ENCODE data around the gene LINC00632. TPM values are rescaled to one million over a fixed set of nuclear protein-coding genes. Genes with fewer than 3 reads are reported as not detected.

Gene LINC00632
- total RNA-seq (2022; extraction: Qiagen RNA extraction): 1.2 to 2.0 TPM (median 1.5 TPM) in 5 replicates

DNA sequence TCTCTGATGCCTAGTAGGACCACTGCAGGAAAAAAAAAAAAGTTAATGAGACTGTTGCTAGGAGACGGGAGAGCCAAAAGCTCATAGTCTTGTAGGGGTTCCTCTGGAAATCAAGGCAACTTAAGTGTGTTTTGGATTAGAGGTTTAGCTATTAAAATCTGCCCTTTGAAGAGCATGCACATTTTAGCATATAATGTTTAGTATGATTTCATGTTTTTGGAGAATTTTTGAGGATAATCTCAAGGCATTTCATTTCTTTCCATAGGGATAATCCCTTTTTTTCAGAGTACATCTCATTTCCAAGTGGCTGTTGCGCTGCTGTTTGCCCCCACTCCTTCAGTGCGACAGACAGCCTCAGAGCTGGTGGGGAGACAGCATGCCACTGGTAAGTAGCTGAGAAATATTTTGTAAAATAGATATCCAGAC lies at the start of gene LINC00632:
LINC00632 (plus strand) TSS at position 339 of the 426 bp plus-strand sequence.

Other genes with a start within 250 kb of the LINC00632 start
- gene SOX3, start 204.7 kb upstream of the LINC00632 start, total RNA-seq (2022; extraction: Qiagen RNA extraction): not detected in 5 replicates

Measured in A549 treated with Mapracorat at 1 μM for 4 hours (cell line).